GM12891 (cell line): ENCODE data around the gene CPXM1.

Experiments
- PAX5 ChIP-seq: IDR thresholded peaks from 2 replicates; pipeline ENCODE4 v1.6.1; 2011; ENCODE audit warnings: low read length, moderate library complexity, mild to moderate bottlenecking; ENCODE audit not compliant: insufficient read depth, severe bottlenecking
- POLR2A ChIP-seq: IDR thresholded peaks from 2 replicates; pipeline ENCODE4 v1.6.1; 2011; ENCODE audit warnings: low read depth, low read length, control low read depth
- POLR2AphosphoS5 ChIP-seq: IDR thresholded peaks from 2 replicates; pipeline ENCODE4 v1.6.1; 2011; ENCODE audit warnings: low read depth, low read length, control low read depth
- POU2F2 ChIP-seq: IDR thresholded peaks from 2 replicates; pipeline ENCODE4 v1.6.1; 2011; ENCODE audit warnings: low read depth, mild to moderate bottlenecking, control low read depth, low read length, moderate library complexity
- SPI1 ChIP-seq: IDR thresholded peaks from 2 replicates; pipeline ENCODE4 v1.6.1; 2011; ENCODE audit warnings: low read depth, low read length, control low read depth
- TAF1 ChIP-seq: IDR thresholded peaks from 2 replicates; pipeline ENCODE4 v1.6.1; 2011; ENCODE audit warnings: low read depth, low read length, control low read depth

DNA sequence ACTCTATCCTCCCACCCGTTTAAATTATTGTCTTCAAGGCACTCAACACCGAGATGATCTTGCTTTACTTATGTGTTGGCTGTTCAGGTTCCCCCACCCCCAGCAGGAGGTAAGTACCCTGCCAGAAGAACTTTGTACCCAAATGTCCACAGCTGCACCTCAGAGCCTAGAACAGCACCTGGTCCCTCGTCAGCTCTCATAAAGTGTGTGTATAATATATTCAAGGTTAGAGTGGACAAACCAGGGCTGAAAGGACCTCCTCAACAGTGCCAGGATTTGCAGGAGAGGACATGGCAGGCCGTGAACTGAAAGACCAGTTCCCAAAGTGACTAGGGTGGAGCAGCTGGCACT is 5.9 kb upstream of the CPXM1 start:
- TF ChIP-seq POLR2A (no peak), POLR2AphosphoS5 (no peak), TAF1 (no peak), POU2F2 (no peak), PAX5 (no peak), SPI1 (no peak)
